H1 (cell line): ENCODE data around the gene ZNF609. TPM values are rescaled to one million over a fixed set of nuclear protein-coding genes. Genes with fewer than 3 reads are reported as not detected.

ENCODE experiments used
- CTCF ChIA-PET: fragments of 300-600 bp; sonication (Branson Sonifier 250); formaldehyde crosslinking; loops from one replicate; lab custom pipeline; 2021; ENCODE audit not compliant: partially characterized antibody; lab: Charles Lee
- POLR2A ChIA-PET: fragments of 300-600 bp; sonication (Branson Sonifier 250); formaldehyde crosslinking; loops from one replicate; lab custom pipeline; 2021; ENCODE audit warnings: inconsistent platforms; ENCODE audit not compliant: partially characterized antibody; lab: Charles Lee
- DNase-seq, 2 experiments: peaks; one replicate each; pipeline versions ENCODE4 v3.0.0 to v3.0.0-alpha.2; 2010 to 2022; ENCODE audit warnings: low spot score in 2 of 2, low read depth in 1 of 2, mixed read lengths in 1 of 2
- FAIRE-seq: peaks from 2 replicates; lab custom pipeline; 2011; peaks lifted over from hg19 to GRCh38; lab: Jason Lieb, UNC
- H2AFZ ChIP-seq: 2 replicates; pipeline ENCODE4 v1.8.1; 2012; ENCODE audit warnings: low read length, inconsistent platforms
- H2AK5ac ChIP-seq: 2 replicates; pipeline ENCODE4 v1.6.1; 2013; ENCODE audit warnings: low read depth, low read length
- H2BK120ac ChIP-seq: replicated peaks from 2 replicates; pipeline ENCODE3; 2013; ENCODE audit warnings: low read depth, low read length, inconsistent platforms
- H2BK12ac ChIP-seq: 2 replicates; pipeline ENCODE4 v1.6.1; 2013; ENCODE audit warnings: low read depth, low read length
- H2BK15ac ChIP-seq: 2 replicates; pipeline ENCODE4 v1.6.1; 2013; ENCODE audit warnings: low read length
- H2BK20ac ChIP-seq: 2 replicates; pipeline ENCODE4 v1.6.1; 2013; ENCODE audit warnings: low read length
- H2BK5ac ChIP-seq: 2 replicates; pipeline ENCODE4 v1.6.1; 2013; ENCODE audit warnings: low read depth, low read length
- H3K14ac ChIP-seq: 2 replicates; pipeline ENCODE4 v1.6.1; 2013; ENCODE audit warnings: inconsistent platforms; ENCODE audit not compliant: insufficient read length
- H3K18ac ChIP-seq: 2 replicates; pipeline ENCODE4 v1.6.1; 2013; ENCODE audit warnings: low read length; ENCODE audit errors: extremely low read depth
- H3K23ac ChIP-seq: 2 replicates; pipeline ENCODE4 v1.6.1; 2013; ENCODE audit warnings: inconsistent platforms; ENCODE audit not compliant: insufficient read length
- H3K23me2 ChIP-seq: 2 replicates; pipeline ENCODE4 v1.6.1; 2013; ENCODE audit warnings: low read depth, low read length
- H3K27ac ChIP-seq: 2 replicates; pipeline ENCODE4 v1.6.1; 2011; ENCODE audit warnings: low read depth, low read length, inconsistent platforms
- H3K27me3 ChIP-seq, 4 experiments: replicated peaks in 1 of 4; 1 replicate in 1 of 4; 2 replicates in 3 of 4; pipeline versions ENCODE4 v1.6.1 to v1.8.1; 2011 to 2013; ENCODE audit warnings: low read length in 3 of 4, mild to moderate bottlenecking in 3 of 4, inconsistent platforms in 2 of 4, mixed read lengths in 2 of 4, moderate library complexity in 1 of 4; ENCODE audit not compliant: control insufficient read depth in 3 of 4, insufficient read depth in 3 of 4; ENCODE audit errors: extremely low read depth in 1 of 4
- H3K36me3 ChIP-seq, 4 experiments: 2 replicates each; pipeline versions ENCODE4 v1.6.1 to v1.8.1; 2011 to 2013; ENCODE audit warnings: mild to moderate bottlenecking in 4 of 4, low read length in 3 of 4, moderate library complexity in 2 of 4, control low read depth in 1 of 4, inconsistent platforms in 1 of 4; ENCODE audit not compliant: insufficient read depth in 4 of 4, control insufficient read depth in 2 of 4
- H3K4ac ChIP-seq: replicated peaks from 2 replicates; pipeline ENCODE3; 2013; ENCODE audit warnings: low read length, low read depth, mixed read lengths, inconsistent platforms; ENCODE audit not compliant: insufficient read length
- H3K4me1 ChIP-seq, 4 experiments: replicated peaks in 1 of 4; 1 replicate in 1 of 4; 2 replicates in 3 of 4; pipeline versions ENCODE4 v1.6.1 to v1.8.1; 2011 to 2013; ENCODE audit warnings: low read length in 3 of 4, inconsistent platforms in 2 of 4, mixed read lengths in 1 of 4; ENCODE audit not compliant: insufficient read depth in 4 of 4, control insufficient read depth in 3 of 4
- H3K4me2 ChIP-seq, 2 experiments: 2 replicates each; pipeline versions ENCODE4 v1.6.1 to v1.8.1; 2011 to 2013; ENCODE audit warnings: low read depth in 2 of 2, low read length in 2 of 2, control low read depth in 1 of 2, inconsistent platforms in 1 of 2, mild to moderate bottlenecking in 1 of 2; ENCODE audit not compliant: insufficient read depth in 1 of 2
- H3K4me3 ChIP-seq, 4 experiments: fragments of 200-600, 300-600 bp in 1 of 4; sonication (generic), shearing (Covaris generic), sonication (Bioruptor Twin) in 1 of 4; 2 replicates each; pipeline versions ENCODE4 v1.5.1 to v1.8.1; 2011 to 2016; ENCODE audit warnings: low read length in 4 of 4, low read depth in 3 of 4, control low read depth in 2 of 4, inconsistent platforms in 2 of 4, mild to moderate bottlenecking in 2 of 4, mixed read lengths in 1 of 4, moderate library complexity in 1 of 4; ENCODE audit not compliant: insufficient read depth in 2 of 4; ENCODE audit errors: extremely low read depth in 1 of 4
- H3K56ac ChIP-seq: replicated peaks from 2 replicates; pipeline ENCODE3; 2013; ENCODE audit warnings: low read depth, mild to moderate bottlenecking, mixed read lengths, low read length, inconsistent platforms; ENCODE audit not compliant: insufficient read length
- H3K79me1 ChIP-seq: 2 replicates; pipeline ENCODE4 v1.6.1; 2013; ENCODE audit warnings: low read depth, low read length, control low read depth
- H3K79me2 ChIP-seq, 2 experiments: 2 replicates each; pipeline versions ENCODE4 v1.6.1 to v1.8.1; 2012 to 2013; ENCODE audit warnings: low read length in 2 of 2, mild to moderate bottlenecking in 2 of 2, inconsistent platforms in 1 of 2; ENCODE audit not compliant: insufficient read depth in 2 of 2, control insufficient read depth in 1 of 2
- H3K9ac ChIP-seq, 4 experiments: replicated peaks in 1 of 4; 1 replicate in 1 of 4; 2 replicates in 3 of 4; pipeline versions ENCODE4 v1.6.1 to v1.8.1; 2011 to 2013; ENCODE audit warnings: low read depth in 3 of 4, low read length in 3 of 4, control low read depth in 2 of 4, mild to moderate bottlenecking in 2 of 4, moderate library complexity in 2 of 4, inconsistent platforms in 1 of 4; ENCODE audit errors: extremely low read depth in 1 of 4
- H3K9me3 ChIP-seq, 2 experiments: 2 replicates each; pipeline versions ENCODE4 v1.6.1 to v1.8.1; 2012 to 2013; ENCODE audit warnings: mild to moderate bottlenecking in 2 of 2, moderate library complexity in 2 of 2, control low read depth in 1 of 2, inconsistent platforms in 1 of 2, low read depth in 1 of 2, low read length in 1 of 2, mixed read lengths in 1 of 2; ENCODE audit not compliant: insufficient read depth in 2 of 2
- H4K20me1 ChIP-seq, 2 experiments: replicated peaks in 1 of 2; 2 replicates each; pipeline versions ENCODE3 to v1.8.1; 2011 to 2013; ENCODE audit warnings: inconsistent platforms in 2 of 2, low read length in 2 of 2, mild to moderate bottlenecking in 1 of 2; ENCODE audit not compliant: insufficient read depth in 2 of 2, control insufficient read depth in 1 of 2
- H4K5ac ChIP-seq: 2 replicates; pipeline ENCODE4 v1.6.1; 2013; ENCODE audit warnings: low read length, low read depth, mixed read lengths, inconsistent platforms; ENCODE audit not compliant: insufficient read length
- H4K8ac ChIP-seq: 2 replicates; pipeline ENCODE4 v1.8.0; 2013; ENCODE audit warnings: mild to moderate bottlenecking, moderate library complexity, low read length, inconsistent platforms; ENCODE audit not compliant: insufficient read depth; ENCODE audit errors: extremely low read depth
- H4K91ac ChIP-seq: replicated peaks from 2 replicates; pipeline ENCODE3; 2013; ENCODE audit warnings: low read length, mixed read lengths, inconsistent platforms; ENCODE audit not compliant: insufficient read length
- ASH2L ChIP-seq: fragments of 200-600, 300-600 bp; sonication (generic); IDR thresholded peaks from one replicate; pipeline ENCODE4 v1.7.1; 2017; ENCODE audit warnings: low read length
- ATF2 ChIP-seq: IDR thresholded peaks from 2 replicates; pipeline ENCODE4 v1.6.1; 2012; ENCODE audit warnings: low read length, inconsistent platforms
- BCL11A ChIP-seq, 2 experiments: IDR thresholded peaks; one replicate each; pipeline ENCODE4 v1.6.1; 2011; ENCODE audit warnings: low read depth in 2 of 2, low read length in 2 of 2, mild to moderate bottlenecking in 2 of 2
- CHD1 ChIP-seq: IDR thresholded peaks from 2 replicates; pipeline ENCODE4 v1.6.1; 2012; ENCODE audit warnings: low read depth, low read length, improper control_type of control experiment
- MAFK ChIP-seq: IDR thresholded peaks from 2 replicates; pipeline ENCODE4 v1.6.1; 2012; ENCODE audit warnings: low read depth, mild to moderate bottlenecking, improper control_type of control experiment, low read length
- NRF1 ChIP-seq: IDR thresholded peaks from 2 replicates; pipeline ENCODE4 v1.6.1; 2011; ENCODE audit warnings: mild to moderate bottlenecking, low read depth, low read length, improper control_type of control experiment
- RXRA ChIP-seq: IDR thresholded peaks from 2 replicates; pipeline ENCODE4 v1.6.1; 2011; ENCODE audit warnings: low read depth, mild to moderate bottlenecking, low read length, moderate library complexity; ENCODE audit not compliant: insufficient read depth
- SIN3A ChIP-seq, 2 experiments: IDR thresholded peaks in 1 of 2; conservative IDR thresholded peaks in 1 of 2; 2 replicates each; pipeline ENCODE4 v1.6.1; 2011 to 2012; ENCODE audit warnings: low read length in 2 of 2, improper control_type of control experiment in 1 of 2, low read depth in 1 of 2, mild to moderate bottlenecking in 1 of 2
- SIRT6 ChIP-seq: IDR thresholded peaks from one replicate; pipeline ENCODE4 v1.7.1; 2012; ENCODE audit warnings: low read length, inconsistent platforms
- SIX5 ChIP-seq: IDR thresholded peaks from 2 replicates; pipeline ENCODE4 v1.6.1; 2011; ENCODE audit warnings: mild to moderate bottlenecking, low read depth, low read length
- TBP ChIP-seq: IDR thresholded peaks from 2 replicates; pipeline ENCODE4 v1.6.1; 2011; ENCODE audit warnings: low read depth, low read length, improper control_type of control experiment
- TCF12 ChIP-seq: IDR thresholded peaks from 2 replicates; pipeline ENCODE4 v1.6.1; 2011; ENCODE audit warnings: low read depth, mild to moderate bottlenecking, low read length
- ZNF274 ChIP-seq: IDR thresholded peaks from 2 replicates; pipeline ENCODE4 v1.7.0; 2012; ENCODE audit warnings: low read length, borderline replicate concordance; ENCODE audit errors: extremely low read depth
- WGBS, 2 experiments: shearing (Covaris generic) in 1 of 2; methylation state at CpG; one replicate each; pipeline versions ENCODE4 v1.1.6 to v1.1.7; 2013 to 2015; ENCODE audit warnings: low lambda C conversion rate in 2 of 2, mixed read lengths in 2 of 2, inconsistent platforms in 1 of 2, low coverage in 1 of 2, missing lambda C conversion rate in 1 of 2; ENCODE audit not compliant: insufficient replicate concordance in 2 of 2, insufficient coverage in 1 of 2, insufficient read length in 1 of 2; ENCODE audit errors: extremely low coverage in 1 of 2, missing lambda C conversion rate in 1 of 2; 5-methylcytosine and 5-hydroxymethylcytosine counted together
- polyA plus RNA-seq, 7 experiments: library from polyadenylated mRNA; depleted of rRNA in 3 of 7; stranded (reverse) in 5 of 7; unstranded in 2 of 7; fragments of >200 nt in 5 of 7; fragments of 200-250 nt in 2 of 7; gene quantifications; 1 replicate in 5 of 7; 2 replicates in 1 of 7; 4 replicates in 1 of 7; pipeline versions ENCODE4 v1.2.1 to v1.2.3, GENCODE V29; 2011 to 2013; ENCODE audit warnings: missing spikeins in 2 of 7, mixed read lengths in 2 of 7
- total RNA-seq: library from RNA; stranded (reverse); fragmentation: NEBNext Ultra II Directional; extraction: Animal tissue kit (Norgen Biotek cat#: 25700); gene quantifications from 2 replicates; pipeline ENCODE4 v1.2.1, GENCODE V29; 2021

ZNF609 gene
- total and polyA plus RNA-seq, 2 of the 8 experiments (the other 6 are each of a cell fraction or from before 2014, with no cell fraction given) = 15.5 to 47.8 TPM

- H3K18ac ChIP-seq = no peak overlapping the region
- POLR2A ChIA-PET = interaction anchor here (0.6 kb wide), 1 partner anchor 469 kb away, joined by 3 read pairs; no protein-coding TSS in a partner anchor
- H3K4me3 ChIP-seq = no peak overlapping the region
- H3K23ac ChIP-seq = no peak overlapping the region
- H3K4me1 ChIP-seq = peaks cover 0 to 3% (median 0%) of the 10 kb centered on the region in 4 experiments; a peak in 1 of 7 replicates
- H2BK20ac ChIP-seq = no peak overlapping the region
- H3K4me2 ChIP-seq = no peak overlapping the region
- peaks cover 2% of the 10 kb centered on the region; the same call in 1 of the 2 replicates for H3K79me1 ChIP-seq
- no peaks in the 10 kb centered on the region for H3K9me3 ChIP-seq
- no peak overlapping the region for H2BK120ac ChIP-seq
- FAIRE-seq (no peak), DNase-seq (no peak)
- H4K91ac ChIP-seq = no peak overlapping the region
- H3K56ac ChIP-seq = no peak overlapping the region
- H4K5ac ChIP-seq = no peak overlapping the region
- H3K23me2 ChIP-seq = no peaks in the 10 kb centered on the region
- WGBS, 2 experiments = 89% methylated on average over 2 of the region's 2 CpGs; no CpG with 5 or more reads in 1 of the 2 experiments
- no peaks in the 10 kb centered on the region for H3K27me3 ChIP-seq
- no peak overlapping the region for H4K8ac ChIP-seq
- CTCF ChIA-PET = interaction anchor here (0.7 to 1.5 kb wide), 3 partner anchors 10 to 71 kb away, joined by 3 to 4 read pairs (median 3); no protein-coding TSS in a partner anchor
- H3K79me2 ChIP-seq = peaks cover 0 to 36% of the 10 kb centered on the region in 2 experiments; a peak in 2 of 4 replicates
- peaks cover 0 to 12% (median 3%) of the 10 kb centered on the region in 4 experiments; a peak in 3 of 8 replicates for H3K36me3 ChIP-seq
- no peak overlapping the region for H3K27ac ChIP-seq
- H3K9ac ChIP-seq = no peak overlapping the region
- no peak overlapping the region for H2BK5ac ChIP-seq
- H2AK5ac ChIP-seq = no peak overlapping the region
- peaks cover 0 to 7% of the 10 kb centered on the region in 2 experiments for H4K20me1 ChIP-seq
- H2AFZ ChIP-seq = no peak overlapping the region
- no peak overlapping the region for H3K14ac ChIP-seq
- H2BK12ac ChIP-seq = no peak overlapping the region
- H2BK15ac ChIP-seq = no peak overlapping the region
- no peak overlapping the region for H3K4ac ChIP-seq
- TF ChIP-seq MAFK (no peak), SIX5 (no peak), ZNF274 (no peak), NRF1 (no peak), SIN3A (conservative IDR thresholded peaks at IDR 0.05 in 1 of 2, IDR thresholded peaks at IDR 0.05 in 1 of 2; ENCODE audit: low read depth in 1 of 2, low read length in 2 of 2) (no peak), TBP (no peak), ATF2 (no peak), BCL11A (IDR thresholded peaks at IDR 0.05; ENCODE audit: low read depth in 2 of 2, low read length in 2 of 2) (no peak), CHD1 (no peak), SIRT6 (no peak), ASH2L (no peak), RXRA (no peak), TCF12 (no peak)
These were observed 163.9 kb downstream of the ZNF609 start for GRCh38 chr15:64624242-64624641.
